UCSD-AML1 (cell line): ENCODE data around the gene APOBEC3B.
A peak's percentile ranks its signal among the peaks of the same experiment; 100 is the strongest.
"Not testable (repeated sequence)": the region's sequence is repeated elsewhere in the genome, so short reads cannot be mapped to it uniquely, and the experiment has no call there.

Experiments used
- DNase-seq: peaks from one replicate; lab custom pipeline; 2025; ENCODE audit not compliant: unreplicated experiment; lab: John Stamatoyannopoulos, UW

APOBEC3B gene

GRCh38 chr22:38965614-38966379, 16.4 kb upstream of the APOBEC3B start:
- DNase-seq: no peak

- DNase-seq: no peak
Observed at GRCh38 chr22:38966380-38966702, 15.8 kb upstream of the APOBEC3B start.

- DNase-seq: no peak
Observed at GRCh38 chr22:38966942-38967341, 15.2 kb upstream of the APOBEC3B start.

- DNase-seq: peak; percentile 43
Observed at GRCh38 chr22:38967451-38968450, 14.4 kb upstream of the APOBEC3B start.

GRCh38 chr22:38968801-38969200, 13.3 kb upstream of the APOBEC3B start:
- DNase-seq: no peak

GRCh38 chr22:38970551-38970950, 11.6 kb upstream of the APOBEC3B start:
- no peak for DNase-seq

- DNase-seq: no peak
Observed at GRCh38 chr22:38971202-38971601, 10.9 kb upstream of the APOBEC3B start.

- DNase-seq: no peak
Observed at GRCh38 chr22:38971791-38972190, 10.4 kb upstream of the APOBEC3B start.

GRCh38 chr22:38972558-38972957, 9.6 kb upstream of the APOBEC3B start:
- DNase-seq: no peak

- peak; percentile 30 for DNase-seq
Observed at GRCh38 chr22:38973289-38974169, 8.6 kb upstream of the APOBEC3B start.

- DNase-seq: no peak
Observed at GRCh38 chr22:38974170-38974825, 7.8 kb upstream of the APOBEC3B start.

GRCh38 chr22:38974826-38975175, 7.3 kb upstream of the APOBEC3B start:
- DNase-seq: no peak

- DNase-seq: not testable (repeated sequence)
Observed at GRCh38 chr22:38977289-38977688, 4.9 kb upstream of the APOBEC3B start.

GRCh38 chr22:38980587-38980986, 1.6 kb upstream of the APOBEC3B start:
- DNase-seq: not testable (repeated sequence)

GRCh38 chr22:38981005-38981991, 849 bp upstream of the APOBEC3B start:
- DNase-seq: no peak

- no peak for DNase-seq
Observed at GRCh38 chr22:38984224-38984623, 2.1 kb downstream of the APOBEC3B start.

GRCh38 chr22:38984784-38985757, 2.9 kb downstream of the APOBEC3B start:
- not testable (repeated sequence) for DNase-seq

GRCh38 chr22:38986629-38987028, 4.5 kb downstream of the APOBEC3B start:
- no peak for DNase-seq
